ENCODE results near the gene SYNE2. TPM values are rescaled to one million over a fixed set of nuclear protein-coding genes. Genes with fewer than 3 reads are reported as not detected.

SYNE2 gene
- total and polyA plus RNA-seq, 4 donors = 49.1 to 97.9 (median 55.9) TPM

DNA sequence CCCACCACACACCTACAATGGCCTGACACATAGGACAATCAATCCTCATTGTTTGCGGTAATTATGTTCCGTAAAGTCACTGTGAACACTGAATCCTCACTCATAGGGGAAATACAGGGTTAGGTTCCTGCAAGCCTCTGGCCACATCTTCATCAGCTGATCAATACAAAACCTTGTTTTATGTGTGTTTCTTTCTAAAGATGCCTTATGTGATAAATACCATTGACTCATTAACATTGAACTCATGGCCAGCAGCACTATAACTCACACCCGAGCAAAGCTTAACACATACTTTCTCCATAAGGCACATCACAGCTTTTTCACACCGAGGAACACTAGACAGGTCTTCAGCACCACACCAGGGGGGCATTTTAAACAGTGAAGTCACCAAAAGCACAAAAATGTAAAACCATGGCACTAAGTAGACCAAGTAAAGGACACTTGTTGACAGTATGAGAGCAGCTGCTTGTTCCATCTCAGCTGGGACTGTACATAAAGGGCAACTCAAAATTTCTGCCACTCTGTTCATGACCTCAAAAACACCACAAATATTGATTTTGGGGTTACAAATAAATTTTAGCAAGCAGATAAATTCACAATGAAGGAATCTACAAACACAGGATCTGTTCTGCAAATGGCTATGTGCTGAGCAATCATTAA, 380.9 kb downstream of the SYNE2 start:
- no peak overlapping the region for H3K27ac ChIP-seq (ENCODE audit: low read depth, low read length)
- H3K27me3 ChIP-seq (ENCODE audit: control insufficient read depth, insufficient read depth, low read length) = no peaks in the 10 kb centered on the region
- H3K36me3 ChIP-seq (ENCODE audit: control insufficient read depth, insufficient read depth, low read length) = peaks cover 9% of the 10 kb centered on the region
- no peaks in the 10 kb centered on the region for H3K9me3 ChIP-seq (ENCODE audit: control insufficient read depth, insufficient read depth, low read length)
- no peak overlapping the region for H3K4me3 ChIP-seq (ENCODE audit: low read depth, low read length)
- no peak for DNase-seq (ENCODE audit: low read depth in 4 of 6, low spot score in 6 of 6)
- peaks cover 4% of the 10 kb centered on the region for H3K4me1 ChIP-seq (ENCODE audit: control insufficient read depth, insufficient read depth, low read length)
- WGBS (ENCODE audit: insufficient coverage) = 43% methylated on average over 2 of the region's 4 CpGs

DNA sequence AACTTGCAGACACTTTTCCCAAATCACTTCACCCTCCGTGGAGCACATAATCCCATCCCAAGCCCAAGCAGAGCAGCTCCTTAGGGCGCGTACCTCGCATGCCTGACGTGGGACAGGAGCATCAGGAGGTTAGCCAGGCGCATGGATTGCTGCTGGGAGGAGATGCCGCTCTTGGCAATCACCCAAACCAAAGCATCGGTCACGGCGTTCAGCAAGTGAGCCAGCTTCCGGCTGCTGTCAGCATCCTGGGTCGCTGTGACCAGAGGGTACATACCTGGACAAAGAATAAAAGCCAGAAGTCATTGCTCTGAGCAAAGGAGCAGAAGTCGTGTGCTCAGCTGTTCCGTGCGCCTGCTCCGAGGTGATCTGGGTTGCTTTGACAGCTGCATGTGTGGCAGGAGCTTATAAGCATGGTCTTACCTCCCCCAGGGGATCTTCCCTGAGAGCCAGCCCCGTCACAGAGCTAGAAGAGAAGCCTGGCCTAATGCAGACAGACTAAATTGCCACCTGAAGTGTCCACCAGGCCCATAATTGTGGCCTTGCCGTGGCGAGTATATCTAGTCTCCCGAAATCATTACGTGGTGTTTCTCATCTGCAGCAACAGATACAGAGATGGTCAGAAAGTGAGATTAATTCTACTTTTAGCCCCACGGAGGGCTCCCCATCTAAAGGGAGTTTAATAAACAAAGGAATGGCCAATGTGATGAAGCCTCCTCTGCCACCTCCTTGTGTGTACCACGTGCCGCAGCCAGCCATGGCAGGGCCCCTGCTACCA, 382.3 kb downstream of the SYNE2 start:
- peak in 2 of 6 donors; percentile 17 to 42 for DNase-seq (ENCODE audit: low read depth in 4 of 6, low spot score in 6 of 6)
- peaks cover 4% of the 10 kb centered on the region for H3K36me3 ChIP-seq (ENCODE audit: control insufficient read depth, insufficient read depth, low read length)
- peaks cover 4% of the 10 kb centered on the region for H3K4me1 ChIP-seq (ENCODE audit: control insufficient read depth, insufficient read depth, low read length)
- no peak overlapping the region for H3K27ac ChIP-seq (ENCODE audit: low read depth, low read length)
- H3K9me3 ChIP-seq (ENCODE audit: control insufficient read depth, insufficient read depth, low read length) = no peaks in the 10 kb centered on the region
- no peak overlapping the region for H3K4me3 ChIP-seq (ENCODE audit: low read depth, low read length)
- no peaks in the 10 kb centered on the region for H3K27me3 ChIP-seq (ENCODE audit: control insufficient read depth, insufficient read depth, low read length)
- 59% methylated on average over 22 of the region's 24 CpGs for WGBS (ENCODE audit: insufficient coverage)

DNA sequence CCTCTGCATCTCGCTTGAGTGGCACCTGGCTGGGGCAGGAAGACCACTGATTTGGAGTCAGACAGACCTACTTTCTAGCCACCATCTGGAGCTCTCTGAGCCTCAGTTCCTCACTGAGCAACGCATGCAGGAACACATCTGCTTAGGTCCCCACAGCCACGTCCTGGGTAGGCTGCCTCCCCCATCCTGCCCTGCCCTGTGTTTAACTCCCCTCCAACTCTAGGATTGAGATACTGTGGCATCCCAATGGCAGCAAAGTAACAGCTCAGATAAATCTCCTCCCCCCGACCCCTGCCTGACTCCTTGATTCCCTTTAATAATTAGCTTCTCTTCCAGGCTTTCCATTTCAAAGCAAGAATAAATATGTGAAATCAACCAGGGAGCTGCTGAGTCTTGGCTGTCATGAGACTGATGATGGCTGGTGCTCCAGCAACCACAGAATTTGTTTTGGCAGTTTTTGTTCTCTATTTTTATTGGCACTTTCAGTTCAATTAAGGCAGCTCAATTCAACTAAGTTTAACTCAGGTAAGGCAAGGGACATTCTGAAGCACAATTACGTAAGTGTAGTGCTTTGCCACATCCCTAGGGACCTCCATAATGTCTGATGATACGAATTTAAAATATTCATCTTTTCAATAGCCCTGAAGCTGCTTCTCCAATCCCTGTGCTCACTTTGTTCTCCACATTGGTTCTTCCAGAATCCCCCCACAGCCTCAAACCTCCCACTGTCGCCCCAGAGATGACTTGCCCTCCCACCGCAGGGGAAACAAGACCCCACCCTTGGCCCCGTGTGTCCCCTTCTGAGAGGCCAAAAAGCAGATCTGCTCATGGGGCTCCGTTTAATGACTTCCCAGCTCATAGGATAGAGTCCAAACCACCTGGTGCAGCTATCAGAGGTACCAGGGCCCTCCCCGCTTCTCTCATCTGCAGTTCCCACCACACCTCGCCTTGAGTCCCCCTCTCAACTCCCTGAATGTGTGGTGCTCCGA, 383.1 kb downstream of the SYNE2 start:
- WGBS (ENCODE audit: insufficient coverage) = 77% methylated on average over 12 of the region's 13 CpGs
- Histone ChIP-seq H3K27me3 (ENCODE audit: control insufficient read depth, insufficient read depth, low read length) (no peaks in the 10 kb centered on the region), H3K4me1 (ENCODE audit: control insufficient read depth, insufficient read depth, low read length) (peaks cover 4% of the 10 kb centered on the region), H3K9me3 (ENCODE audit: control insufficient read depth, insufficient read depth, low read length) (no peaks in the 10 kb centered on the region), H3K4me3 (ENCODE audit: low read depth, low read length) (no peak overlapping the region), H3K27ac (ENCODE audit: low read depth, low read length) (no peak overlapping the region), H3K36me3 (ENCODE audit: control insufficient read depth, insufficient read depth, low read length) (peaks cover 4% of the 10 kb centered on the region)
- DNase-seq (ENCODE audit: low read depth in 4 of 6, low spot score in 6 of 6) = peak in 2 of 6 donors; percentile 12 to 24

DNA sequence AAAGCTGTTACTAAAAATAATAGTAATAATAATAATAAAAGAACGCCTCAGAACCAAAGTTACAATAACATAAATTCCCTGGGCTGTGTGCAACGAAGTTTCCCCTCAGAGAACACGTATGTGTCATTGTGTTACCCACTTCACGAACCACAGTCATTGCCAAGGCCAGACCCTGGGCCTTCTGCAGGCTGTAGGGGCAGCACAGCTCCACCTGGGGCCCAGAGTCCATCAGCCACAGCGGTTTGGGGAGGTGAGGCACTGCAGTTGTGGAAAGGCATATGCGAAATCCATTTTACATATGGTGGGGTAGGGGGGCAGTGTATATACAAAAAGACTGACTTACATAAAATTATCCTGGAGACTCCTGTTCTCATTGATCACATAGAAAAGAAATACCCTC, 385.2 kb downstream of the SYNE2 start:
- no peaks in the 10 kb centered on the region for H3K9me3 ChIP-seq (ENCODE audit: control insufficient read depth, insufficient read depth, low read length)
- no peak overlapping the region for H3K4me3 ChIP-seq (ENCODE audit: low read depth, low read length)
- 90% methylated on average over 3 of the region's 6 CpGs for WGBS (ENCODE audit: insufficient coverage)
- peaks cover 4% of the 10 kb centered on the region for H3K4me1 ChIP-seq (ENCODE audit: control insufficient read depth, insufficient read depth, low read length)
- no peak overlapping the region for H3K27ac ChIP-seq (ENCODE audit: low read depth, low read length)
- H3K27me3 ChIP-seq (ENCODE audit: control insufficient read depth, insufficient read depth, low read length) = no peaks in the 10 kb centered on the region
- H3K36me3 ChIP-seq (ENCODE audit: control insufficient read depth, insufficient read depth, low read length) = peaks cover 2% of the 10 kb centered on the region
- no peak for DNase-seq (ENCODE audit: low read depth in 4 of 6, low spot score in 6 of 6)

DNA sequence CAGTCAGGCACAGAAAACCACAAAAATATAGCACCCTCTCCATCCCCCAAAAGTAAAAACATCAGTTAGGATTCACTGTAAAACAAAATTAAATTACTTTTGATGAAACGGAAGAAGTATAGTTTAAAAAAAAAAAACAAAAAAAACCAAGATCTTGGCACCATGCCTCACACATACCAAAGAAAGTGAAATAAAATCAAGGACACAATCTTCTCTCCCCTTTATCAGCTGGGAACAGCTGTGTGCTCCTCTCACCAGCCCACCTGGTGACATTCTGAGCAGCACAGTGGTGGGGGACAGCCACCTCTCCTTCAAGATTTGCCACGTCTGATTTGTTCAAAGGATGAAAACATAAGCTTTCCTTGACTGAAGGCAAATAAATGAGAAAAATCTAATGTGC, 385.8 kb downstream of the SYNE2 start:
- 50% methylated on average over 1 of the region's 2 CpGs for WGBS (ENCODE audit: insufficient coverage)
- no peak for DNase-seq (ENCODE audit: low read depth in 4 of 6, low spot score in 6 of 6)

DNA sequence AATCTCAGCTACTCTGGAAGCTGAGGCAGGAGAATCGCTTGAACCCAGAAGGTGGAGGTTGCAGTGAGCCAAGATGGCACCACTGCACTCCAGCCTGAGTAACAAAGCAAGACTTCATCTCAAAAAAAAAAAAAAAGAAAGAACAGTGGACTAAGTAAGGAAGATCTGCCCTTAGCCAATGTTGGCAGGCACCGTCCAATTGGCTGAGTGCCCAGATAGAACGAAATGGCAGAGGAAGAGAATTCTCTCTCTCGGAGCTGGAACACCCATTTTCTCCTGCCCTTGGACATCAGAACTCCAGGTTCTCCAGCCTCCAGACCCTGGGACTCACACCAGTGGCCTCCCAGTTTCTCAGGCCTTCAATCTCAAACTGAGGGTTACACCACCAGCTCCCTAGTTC, 391.5 kb downstream of the SYNE2 start:
- no peaks in the 10 kb centered on the region for H3K9me3 ChIP-seq (ENCODE audit: control insufficient read depth, insufficient read depth, low read length)
- 70% methylated on average over 2 of the region's 4 CpGs for WGBS (ENCODE audit: insufficient coverage)
- no peaks in the 10 kb centered on the region for H3K4me1 ChIP-seq (ENCODE audit: control insufficient read depth, insufficient read depth, low read length)
- H3K4me3 ChIP-seq (ENCODE audit: low read depth, low read length) = no peak overlapping the region
- H3K36me3 ChIP-seq (ENCODE audit: control insufficient read depth, insufficient read depth, low read length) = no peaks in the 10 kb centered on the region
- peak in 3 of 6 donors; percentile 7 to 58 (median 54) for DNase-seq (ENCODE audit: low read depth in 4 of 6, low spot score in 6 of 6)
- H3K27ac ChIP-seq (ENCODE audit: low read depth, low read length) = no peak overlapping the region
- no peaks in the 10 kb centered on the region for H3K27me3 ChIP-seq (ENCODE audit: control insufficient read depth, insufficient read depth, low read length)

More for the DNA sequence above, 385.8 kb downstream of the SYNE2 start:
- Histone ChIP-seq H3K4me1 (ENCODE audit: control insufficient read depth, insufficient read depth, low read length) (peaks cover 4% of the 10 kb centered on the region), H3K27me3 (ENCODE audit: control insufficient read depth, insufficient read depth, low read length) (no peaks in the 10 kb centered on the region), H3K9me3 (ENCODE audit: control insufficient read depth, insufficient read depth, low read length) (no peaks in the 10 kb centered on the region), H3K36me3 (ENCODE audit: control insufficient read depth, insufficient read depth, low read length) (no peaks in the 10 kb centered on the region), H3K4me3 (ENCODE audit: low read depth, low read length) (no peak overlapping the region), H3K27ac (ENCODE audit: low read depth, low read length) (no peak overlapping the region)

DNA sequence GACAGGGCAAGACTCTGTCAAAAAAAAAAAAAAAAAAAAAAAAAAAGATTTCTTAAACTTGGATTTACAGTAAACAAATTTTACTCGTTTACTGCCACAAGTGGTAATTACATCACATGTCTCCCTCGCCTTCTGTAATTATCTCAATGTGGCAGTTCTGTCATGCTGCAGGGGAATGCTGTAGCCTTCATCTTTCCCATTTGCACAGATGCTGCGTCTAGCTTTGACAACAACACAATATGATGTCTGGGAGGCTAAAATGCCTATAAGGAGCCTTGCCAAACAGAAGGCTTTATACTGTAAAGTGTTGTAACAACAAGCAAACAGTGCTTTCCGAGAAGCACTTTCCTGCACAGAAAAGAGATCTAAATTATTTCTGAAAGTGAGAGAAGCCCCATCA, 392.7 kb downstream of the SYNE2 start:
- DNase-seq (ENCODE audit: low read depth in 4 of 6, low spot score in 6 of 6) = peak in 4 of 6 donors; percentile 12 to 94 (median 50)
- no peaks in the 10 kb centered on the region for H3K4me1 ChIP-seq (ENCODE audit: control insufficient read depth, insufficient read depth, low read length)
- H3K9me3 ChIP-seq (ENCODE audit: control insufficient read depth, insufficient read depth, low read length) = no peaks in the 10 kb centered on the region
- no peaks in the 10 kb centered on the region for H3K36me3 ChIP-seq (ENCODE audit: control insufficient read depth, insufficient read depth, low read length)
- no peak overlapping the region for H3K4me3 ChIP-seq (ENCODE audit: low read depth, low read length)
- H3K27ac ChIP-seq (ENCODE audit: low read depth, low read length) = no peak overlapping the region
- WGBS (ENCODE audit: insufficient coverage) = no CpG with 5 or more reads among the region's 4 CpGs
- H3K27me3 ChIP-seq (ENCODE audit: control insufficient read depth, insufficient read depth, low read length) = no peaks in the 10 kb centered on the region

DNA sequence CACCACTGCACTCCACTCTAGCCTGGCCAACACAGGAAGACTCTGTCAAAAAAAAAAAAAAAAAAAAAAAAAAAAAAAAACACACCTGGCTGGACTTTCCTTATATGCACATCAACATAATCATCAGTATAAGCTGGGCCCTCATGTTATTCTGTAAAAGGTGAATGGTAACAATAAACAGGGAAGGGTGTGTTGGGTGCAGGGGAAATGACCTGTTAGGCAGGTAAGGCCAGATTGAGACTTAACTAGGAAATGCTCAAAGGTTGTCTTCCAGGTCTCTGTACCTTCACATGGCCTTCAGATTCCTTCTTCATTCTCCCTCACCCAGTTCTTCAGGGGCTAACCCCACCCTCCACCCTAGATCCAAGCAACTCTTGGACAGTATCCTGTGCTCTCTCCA, 393.9 kb downstream of the SYNE2 start:
- H3K27ac ChIP-seq (ENCODE audit: low read depth, low read length) = no peak overlapping the region
- H3K27me3 ChIP-seq (ENCODE audit: control insufficient read depth, insufficient read depth, low read length) = no peaks in the 10 kb centered on the region
- H3K4me1 ChIP-seq (ENCODE audit: control insufficient read depth, insufficient read depth, low read length) = no peaks in the 10 kb centered on the region
- no peak overlapping the region for H3K4me3 ChIP-seq (ENCODE audit: low read depth, low read length)
- no peaks in the 10 kb centered on the region for H3K36me3 ChIP-seq (ENCODE audit: control insufficient read depth, insufficient read depth, low read length)
- no peaks in the 10 kb centered on the region for H3K9me3 ChIP-seq (ENCODE audit: control insufficient read depth, insufficient read depth, low read length)
- DNase-seq (ENCODE audit: low read depth in 4 of 6, low spot score in 6 of 6) = no peak

DNA sequence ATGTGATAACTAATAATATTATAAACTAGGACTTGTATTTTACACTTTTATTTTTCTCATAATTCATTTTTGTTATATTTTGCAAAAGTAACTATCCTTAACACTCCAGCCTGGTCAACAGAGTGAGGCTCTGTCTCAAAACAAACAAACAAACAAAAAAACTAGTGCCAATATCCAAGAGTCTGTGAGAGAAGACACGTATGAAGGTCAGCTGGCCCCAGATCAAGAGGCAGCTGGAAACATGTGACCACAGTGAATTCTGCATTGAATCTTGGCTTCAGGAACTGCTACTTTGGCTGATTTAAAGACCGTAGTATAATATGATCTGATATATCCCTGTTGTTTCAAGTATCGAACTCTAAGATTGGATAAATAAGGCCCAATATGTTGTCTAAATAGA, 394.4 kb downstream of the SYNE2 start:
- DNase-seq (ENCODE audit: low read depth in 4 of 6, low spot score in 6 of 6) = no peak
- Histone ChIP-seq H3K27ac (ENCODE audit: low read depth, low read length) (no peak overlapping the region), H3K36me3 (ENCODE audit: control insufficient read depth, insufficient read depth, low read length) (no peaks in the 10 kb centered on the region), H3K27me3 (ENCODE audit: control insufficient read depth, insufficient read depth, low read length) (no peaks in the 10 kb centered on the region), H3K4me1 (ENCODE audit: control insufficient read depth, insufficient read depth, low read length) (no peaks in the 10 kb centered on the region), H3K4me3 (ENCODE audit: low read depth, low read length) (no peak overlapping the region), H3K9me3 (ENCODE audit: control insufficient read depth, insufficient read depth, low read length) (no peaks in the 10 kb centered on the region)
- WGBS (ENCODE audit: insufficient coverage) = 90% methylated on average over 2 of the region's 3 CpGs

Measured in spinal cord (tissue), 10 donors.